CD4-positive, alpha-beta T cell treated with Interleukin-1 beta for 1 hour (primary cell): ENCODE results near the gene MYG1.

Experiments used
- DNase-seq, 2 donors: peaks; one replicate each; pipeline ENCODE4 v3.0.0-alpha.2; 2020 to 2022

MYG1 gene

DNA sequence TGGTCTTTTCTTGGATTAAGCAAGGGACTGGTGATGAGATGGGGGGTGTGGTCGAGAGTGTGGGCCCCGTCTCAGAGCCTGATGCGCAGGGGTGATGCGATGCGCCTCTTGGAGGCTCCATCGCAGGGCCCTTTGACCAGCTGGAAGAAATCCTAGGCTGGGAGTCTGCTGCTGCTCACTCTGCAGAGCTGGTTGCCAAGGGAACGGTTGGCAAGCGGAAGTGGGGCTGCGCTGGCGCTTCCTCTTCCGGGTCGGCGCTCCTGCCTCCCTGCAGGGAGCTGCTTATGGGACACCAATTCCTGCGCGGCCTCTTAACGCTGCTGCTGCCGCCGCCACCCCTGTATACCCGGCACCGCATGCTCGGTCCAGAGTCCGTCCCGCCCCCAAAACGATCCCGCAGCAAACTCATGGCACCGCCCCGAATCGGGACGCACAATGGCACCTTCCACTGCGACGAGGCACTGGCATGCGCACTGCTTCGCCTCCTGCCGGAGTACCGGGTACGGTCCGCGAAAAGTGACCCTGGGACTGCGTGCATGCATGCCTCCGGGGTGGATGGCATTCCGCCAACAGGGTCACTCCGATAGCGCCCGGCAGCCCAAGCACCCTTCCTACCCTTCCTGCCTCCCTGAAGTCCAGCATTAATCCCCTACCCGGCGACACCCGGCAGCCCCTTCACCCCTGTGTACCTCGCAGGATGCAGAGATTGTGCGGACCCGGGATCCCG, at the start of gene MYG1:
Gene MYG1, plus strand, starts transcription at position 242 of the 727 bp plus-strand sequence. Its CDS starts 43 bp downstream, at position 285.
- DNase-seq = peak; percentile 86 to 87

DNA sequence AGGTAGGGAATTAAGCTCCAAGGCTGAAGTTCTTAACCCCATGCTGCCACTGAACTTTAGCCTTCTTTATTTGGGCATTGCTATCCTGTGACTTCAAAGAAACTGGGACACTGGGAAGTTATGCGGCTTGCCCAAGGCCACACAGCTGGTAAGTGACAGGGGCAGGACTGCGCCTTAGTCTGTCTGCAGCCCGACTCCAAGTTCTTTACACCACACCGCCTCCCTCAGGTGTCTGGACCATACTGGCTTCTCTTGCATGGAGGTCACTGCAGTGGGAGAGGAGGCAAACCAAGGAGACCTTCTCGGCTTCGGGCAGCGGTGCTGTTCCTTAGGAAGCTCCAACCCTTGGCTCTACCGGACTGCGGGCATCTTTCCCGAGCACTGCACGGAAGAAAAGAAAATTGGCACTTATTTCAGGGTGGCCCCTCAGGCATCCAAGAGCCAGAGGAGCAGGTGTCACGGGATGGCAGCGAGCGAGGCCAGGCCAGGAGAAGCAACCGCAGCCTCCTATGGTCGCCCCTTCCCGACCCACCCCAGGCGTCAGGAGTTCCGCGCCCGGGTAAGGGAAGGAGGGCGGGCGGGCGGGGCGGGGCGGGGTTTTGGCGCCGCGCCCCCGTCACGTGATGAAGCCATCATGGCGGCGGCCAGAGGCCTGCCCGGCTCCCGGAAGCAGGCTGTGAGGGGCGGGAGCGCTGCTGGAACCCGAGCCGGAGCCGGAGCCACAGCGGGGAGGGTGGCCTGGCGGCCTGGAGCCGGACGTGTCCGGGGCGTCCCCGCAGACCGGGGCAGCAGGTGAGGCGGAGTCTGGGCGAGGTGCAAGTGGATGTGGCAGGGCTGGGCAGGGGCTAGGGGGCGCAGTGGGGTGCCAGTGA, 47.8 kb upstream of the MYG1 start:
- DNase-seq = peak; percentile 69 to 73

GRCh38 chr12:53252349-53252916, 47.1 kb upstream of the MYG1 start:
- DNase-seq = no peak

GRCh38 chr12:53253298-53253697, 46.2 kb upstream of the MYG1 start:
- DNase-seq = no peak

- DNase-seq = no peak
These were observed 44.5 kb upstream of the MYG1 start for GRCh38 chr12:53254816-53255545.

DNA sequence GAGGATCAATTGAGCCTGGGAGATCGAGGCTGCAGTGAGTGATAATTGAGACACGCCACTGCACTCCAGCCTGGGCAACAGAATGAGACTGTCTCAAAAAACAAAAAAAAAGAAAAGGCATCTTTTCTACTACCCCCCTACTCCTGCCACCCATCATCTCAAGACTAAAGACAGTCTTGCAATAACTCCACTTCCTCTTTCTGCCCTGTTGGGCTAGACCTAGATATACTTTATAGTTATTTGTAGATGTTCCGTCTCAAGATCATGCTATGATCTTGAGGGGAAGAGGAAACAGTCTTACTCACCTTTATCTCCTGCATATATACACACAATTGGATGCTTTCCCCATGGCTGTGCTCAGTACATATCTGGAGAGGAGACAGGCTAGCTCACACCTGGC, 43.5 kb upstream of the MYG1 start:
- DNase-seq = no peak

DNA sequence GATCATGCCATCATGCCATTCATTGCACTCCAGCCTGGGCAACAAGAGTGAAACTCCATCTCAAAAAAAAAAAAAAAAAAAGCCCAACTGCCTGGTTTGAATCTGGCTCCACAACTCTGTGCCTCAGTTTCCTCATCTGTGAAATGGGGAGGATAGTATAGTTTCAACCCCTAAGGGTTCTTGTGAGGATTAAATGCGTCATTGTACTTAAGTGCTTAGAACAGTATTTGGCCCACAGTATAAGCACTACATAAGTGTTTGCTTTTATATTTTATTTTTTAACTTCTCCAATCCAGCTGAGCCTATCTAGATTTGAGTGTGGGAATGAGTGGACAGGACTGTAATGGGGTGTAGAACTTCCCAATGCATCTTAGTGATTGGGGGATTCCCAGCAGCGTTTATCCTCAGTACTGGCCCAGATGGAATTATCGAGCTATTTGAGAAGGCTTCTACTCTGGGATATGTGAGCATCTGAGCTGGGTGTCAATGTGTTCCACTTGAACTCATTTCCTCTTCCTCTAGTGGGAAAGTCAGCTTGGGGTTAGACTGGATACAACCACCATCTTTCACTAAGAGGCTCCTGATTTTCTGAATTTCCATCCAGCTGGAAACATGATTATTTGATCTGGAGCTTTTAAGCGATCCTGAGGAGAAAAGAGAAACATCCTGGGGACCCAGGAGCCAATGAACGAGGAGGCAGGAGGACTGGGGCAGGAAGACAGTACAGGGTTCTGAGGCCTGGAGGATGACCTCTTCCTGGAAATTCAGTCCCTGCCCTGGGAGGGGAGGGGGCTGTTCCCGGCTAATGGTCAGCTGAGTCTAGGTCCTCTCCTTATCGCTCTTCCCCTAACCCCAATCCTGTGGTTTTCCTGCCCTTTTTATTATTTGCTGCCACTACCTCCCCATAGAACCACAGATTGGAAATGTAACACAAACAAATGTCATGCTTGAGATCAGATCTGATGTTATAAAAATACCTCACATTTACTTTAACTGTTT, 40.7 kb upstream of the MYG1 start:
- no peak for DNase-seq

GRCh38 chr12:53259891-53260290, 39.6 kb upstream of the MYG1 start:
- no peak for DNase-seq

DNA sequence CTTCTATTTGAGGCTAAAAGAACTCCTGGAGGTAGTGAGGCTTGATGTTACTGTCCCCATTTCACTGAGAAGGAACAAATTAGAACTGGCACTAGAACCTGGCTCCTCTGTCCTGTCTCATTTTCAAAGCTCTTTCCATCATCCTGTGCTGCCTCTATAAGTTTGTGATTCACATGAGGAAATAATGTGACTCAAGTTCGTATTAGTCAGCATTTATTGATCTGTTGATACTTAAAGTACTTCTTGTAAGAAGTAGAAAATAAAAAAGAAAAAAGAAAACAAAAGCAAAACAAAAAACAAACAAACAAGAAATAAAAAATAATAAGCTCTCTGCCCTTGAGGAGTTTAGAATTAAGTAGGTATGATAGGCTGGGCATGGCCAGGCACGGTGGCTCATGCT, 33.7 kb upstream of the MYG1 start:
- no peak for DNase-seq

- DNase-seq = peak in 1 of 2 donors; percentile 37
These were observed 32.0 kb upstream of the MYG1 start for GRCh38 chr12:53267306-53267998.

GRCh38 chr12:53267999-53268629, 31.4 kb upstream of the MYG1 start, which contains the start of gene ESPL1:
Gene ESPL1 (plus strand): TSS chr12:53268299. CDS start chr12:53268767, 468 bp downstream.
- DNase-seq = peak; percentile 84 to 85

GRCh38 chr12:53268630-53269562, 30.6 kb upstream of the MYG1 start:
- no peak for DNase-seq

GRCh38 chr12:53274445-53274844, 25.1 kb upstream of the MYG1 start:
- DNase-seq = no peak

DNA sequence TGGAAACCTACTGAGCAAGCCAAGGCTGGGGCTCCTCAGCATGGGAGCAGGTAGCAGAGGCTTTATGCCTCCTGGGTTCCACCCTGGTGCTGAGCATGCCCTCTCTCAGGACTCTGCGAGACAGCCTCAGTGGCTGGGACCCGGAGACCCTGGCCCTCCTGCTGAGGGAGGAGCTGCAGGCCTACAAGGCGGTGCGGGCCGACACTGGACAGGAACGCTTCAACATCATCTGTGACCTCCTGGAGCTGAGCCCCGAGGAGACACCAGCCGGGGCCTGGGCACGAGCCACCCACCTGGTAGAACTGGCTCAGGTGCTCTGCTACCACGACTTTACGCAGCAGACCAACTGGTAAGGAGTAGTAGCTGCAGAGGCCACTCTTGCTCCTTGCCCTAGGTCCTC, 23.0 kb upstream of the MYG1 start:
- DNase-seq = no peak

GRCh38 chr12:53277981-53278380, 21.5 kb upstream of the MYG1 start:
- no peak for DNase-seq

DNA sequence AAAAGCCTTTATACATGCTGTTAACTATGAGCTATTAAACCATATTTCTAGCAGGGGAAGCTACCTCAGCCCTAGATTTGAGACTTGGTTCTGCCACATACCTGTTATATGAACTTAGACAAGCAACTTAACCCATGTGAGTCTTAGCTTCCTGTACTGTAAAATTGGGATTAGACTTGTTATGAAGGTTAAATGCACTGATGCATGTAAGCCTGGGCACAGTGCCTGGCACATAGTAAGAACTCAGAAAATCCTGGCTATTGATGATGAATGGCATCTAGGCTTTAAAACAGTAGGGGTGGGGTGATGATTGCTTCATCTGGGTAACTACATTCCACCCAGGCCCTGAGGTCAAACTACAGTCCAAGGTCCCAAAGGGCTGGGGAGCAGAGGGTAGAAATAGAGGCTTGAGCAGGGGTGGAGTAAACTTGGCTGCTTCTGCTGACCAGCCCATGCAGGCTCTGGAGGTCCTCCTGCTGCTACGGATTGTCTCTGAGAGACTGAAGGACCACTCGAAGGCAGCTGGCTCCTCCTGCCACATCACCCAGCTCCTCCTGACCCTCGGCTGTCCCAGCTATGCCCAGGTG, 20.1 kb upstream of the MYG1 start:
- no peak for DNase-seq

DNA sequence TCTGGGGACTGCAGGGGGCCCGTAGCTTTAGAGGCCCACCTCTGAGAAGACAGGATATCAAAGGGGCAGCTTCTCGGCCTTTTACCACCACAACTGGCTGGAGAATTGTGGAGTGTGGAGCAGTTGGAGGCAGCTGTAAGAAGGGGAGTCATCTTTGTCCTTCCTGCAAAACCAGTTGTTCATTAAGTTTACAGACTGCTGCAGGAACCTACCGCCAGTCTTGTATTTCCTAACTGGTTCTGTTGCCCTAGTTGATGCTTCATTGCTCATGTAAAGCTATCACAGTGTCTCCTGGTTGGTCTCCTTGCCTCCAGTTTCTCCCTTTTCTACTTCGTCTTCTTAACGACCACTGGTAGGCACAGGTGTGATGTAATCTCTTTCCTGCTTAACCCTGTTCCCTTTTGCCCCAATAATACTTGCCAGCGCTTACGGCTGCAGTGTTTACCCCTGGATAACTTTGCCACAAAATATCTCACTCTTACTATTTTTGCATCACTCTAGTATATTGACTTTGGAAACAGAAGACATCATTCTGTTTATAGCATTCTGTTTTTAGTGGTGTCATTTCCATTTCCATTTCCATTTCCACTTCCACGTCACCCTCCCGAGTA, 19.5 kb upstream of the MYG1 start:
- no peak for DNase-seq

DNA sequence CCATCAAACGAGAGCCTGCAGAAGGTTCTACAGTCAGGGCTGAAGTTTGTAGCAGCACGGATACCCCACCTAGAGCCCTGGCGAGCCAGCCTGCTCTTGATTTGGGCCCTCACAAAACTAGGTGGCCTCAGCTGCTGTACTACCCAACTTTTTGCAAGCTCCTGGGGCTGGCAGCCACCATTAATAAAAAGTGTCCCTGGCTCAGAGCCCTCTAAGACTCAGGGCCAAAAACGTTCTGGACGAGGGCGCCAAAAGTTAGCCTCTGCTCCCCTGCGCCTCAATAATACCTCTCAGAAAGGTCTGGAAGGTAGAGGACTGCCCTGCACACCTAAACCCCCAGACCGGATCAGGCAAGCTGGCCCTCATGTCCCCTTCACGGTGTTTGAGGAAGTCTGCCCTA, 13.0 kb upstream of the MYG1 start:
- DNase-seq = no peak
